NCI-H2081 treated with DMSO at 0.1 percent for 48 hours (cell line): ENCODE data around the gene AADACL4.

Experiments
- DNase-seq: peaks from one replicate; lab custom pipeline; 2025; lab: John Stamatoyannopoulos, UW

AADACL4 gene

DNA sequence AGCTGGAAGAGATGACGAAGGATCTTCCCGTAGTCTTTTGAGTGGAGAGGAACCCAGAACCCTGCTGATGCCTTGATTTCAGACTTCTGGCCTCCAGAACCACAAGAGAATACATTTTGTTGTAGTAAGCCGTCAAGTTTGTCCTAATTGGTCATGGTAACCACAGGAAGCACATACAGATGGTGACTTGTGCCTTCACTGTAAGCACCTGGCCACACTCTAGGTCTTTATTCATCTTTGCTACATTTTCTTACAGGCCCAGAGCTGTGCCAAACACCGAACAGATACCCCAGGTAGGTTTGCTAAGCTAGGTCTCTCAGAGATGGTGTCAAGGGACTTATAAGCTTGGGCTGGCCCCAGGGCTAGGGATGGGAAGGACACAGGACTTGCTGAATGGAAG is 30.7 kb upstream of the AADACL4 start:
- DNase-seq: no peak

DNA sequence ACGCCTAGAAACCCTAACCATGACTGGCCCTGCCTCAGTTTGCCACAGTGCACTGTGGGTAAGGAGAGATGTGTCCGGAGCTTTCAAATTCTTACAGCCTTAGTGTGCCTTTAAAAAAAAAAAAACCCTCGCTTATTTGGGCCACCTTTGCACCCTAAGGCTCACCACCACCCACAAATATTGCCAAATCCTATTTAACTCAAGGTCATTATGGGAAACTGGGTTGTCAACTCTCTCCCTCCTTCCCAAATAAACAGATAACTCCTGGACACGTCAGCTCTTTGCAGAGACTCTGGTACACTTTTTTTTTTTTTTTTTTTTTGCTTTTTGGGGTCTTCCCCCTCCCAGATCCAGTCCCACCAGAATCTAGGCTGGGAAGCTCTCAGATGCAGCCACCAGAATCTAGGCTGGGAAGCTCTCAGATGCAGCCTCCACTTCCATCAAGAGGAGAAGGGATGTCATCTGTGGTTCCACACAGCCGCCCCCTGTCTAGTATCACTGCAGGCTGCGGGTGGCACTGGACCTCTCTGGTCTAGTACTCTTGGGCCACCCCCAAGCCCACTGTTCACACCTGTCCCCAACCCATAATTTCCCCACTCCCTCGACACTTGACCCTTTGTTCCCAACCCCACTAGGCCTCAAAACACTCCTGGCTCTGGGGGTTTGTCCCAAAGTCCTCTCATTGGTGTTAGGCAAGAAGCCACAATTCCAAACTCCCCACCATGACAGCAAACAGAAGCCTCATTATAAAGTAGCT is 29.3 kb upstream of the AADACL4 start:
- DNase-seq: no peak

DNA sequence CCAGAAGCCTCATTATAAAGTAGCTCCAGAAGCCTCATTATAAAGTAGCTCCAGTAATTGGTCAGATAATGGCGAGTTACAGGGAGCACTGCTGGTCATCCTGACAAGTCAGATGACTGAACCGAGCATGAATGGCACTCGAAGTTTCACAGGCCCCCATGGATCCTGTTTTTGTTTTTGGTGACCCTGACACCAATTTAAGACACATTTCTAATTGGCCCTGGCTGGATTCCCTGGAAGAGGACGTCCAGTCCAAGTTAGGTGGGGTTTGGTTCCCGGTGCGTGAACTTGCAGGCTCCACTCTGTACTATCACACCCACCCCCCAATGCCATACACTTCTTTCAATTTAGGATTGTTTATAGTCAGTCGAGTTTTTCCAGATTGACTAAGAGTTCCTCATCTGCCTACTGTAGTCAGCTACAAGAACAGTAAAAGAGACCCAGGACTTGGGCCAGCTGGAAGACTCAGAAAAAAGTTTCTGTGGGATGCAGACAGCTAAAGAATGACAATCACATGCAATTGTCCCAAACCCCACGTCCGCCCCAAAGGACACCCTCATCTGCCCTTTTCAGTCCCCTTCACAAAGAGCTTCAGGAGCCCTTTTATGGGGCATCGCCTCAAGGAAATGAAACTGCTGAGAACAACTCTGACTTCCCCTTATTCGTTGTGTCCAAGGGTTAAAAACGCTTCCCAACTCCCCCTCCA is 28.6 kb upstream of the AADACL4 start:
- DNase-seq: no peak

DNA sequence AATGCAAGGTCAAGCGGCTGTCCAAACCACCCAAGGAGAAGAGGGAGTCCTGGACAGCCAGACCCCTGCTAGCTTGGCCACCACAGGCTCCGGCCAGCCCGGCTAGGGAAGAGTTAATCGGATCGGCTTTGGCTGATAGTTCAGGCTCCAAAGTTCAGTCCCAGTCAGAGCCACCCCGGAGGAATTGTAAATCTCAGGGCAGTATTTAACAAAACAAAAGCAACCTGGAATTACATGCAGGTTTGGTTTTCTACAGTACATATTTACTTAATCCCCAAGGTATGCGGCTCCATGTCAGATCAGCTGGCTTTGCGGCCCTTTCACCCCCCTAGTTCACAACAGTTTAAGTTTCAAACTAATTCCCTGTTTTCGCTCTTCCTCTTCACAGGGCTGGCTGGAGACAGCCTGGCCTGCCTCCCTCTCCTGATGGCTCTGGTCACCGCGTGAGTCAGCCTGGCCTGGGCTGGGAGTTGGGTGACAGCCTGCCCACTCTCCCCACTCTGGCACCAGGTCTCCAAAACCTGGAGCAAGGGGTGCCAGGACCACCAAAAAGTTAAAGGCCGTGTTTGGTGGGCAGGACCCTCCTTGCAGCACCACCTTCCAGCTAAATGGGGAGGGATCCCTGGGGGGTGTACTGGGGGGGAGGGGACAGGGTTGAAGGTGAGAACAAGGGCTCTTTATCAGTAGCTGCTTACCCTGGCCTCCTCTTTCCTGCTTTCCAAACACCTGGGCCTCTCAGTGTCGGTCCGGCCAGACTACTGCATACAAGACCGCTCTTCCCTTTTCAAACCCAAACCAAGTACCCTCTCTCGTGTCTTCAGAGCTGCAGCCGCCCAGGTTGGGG is 27.8 kb upstream of the AADACL4 start:
- DNase-seq: no peak

DNA sequence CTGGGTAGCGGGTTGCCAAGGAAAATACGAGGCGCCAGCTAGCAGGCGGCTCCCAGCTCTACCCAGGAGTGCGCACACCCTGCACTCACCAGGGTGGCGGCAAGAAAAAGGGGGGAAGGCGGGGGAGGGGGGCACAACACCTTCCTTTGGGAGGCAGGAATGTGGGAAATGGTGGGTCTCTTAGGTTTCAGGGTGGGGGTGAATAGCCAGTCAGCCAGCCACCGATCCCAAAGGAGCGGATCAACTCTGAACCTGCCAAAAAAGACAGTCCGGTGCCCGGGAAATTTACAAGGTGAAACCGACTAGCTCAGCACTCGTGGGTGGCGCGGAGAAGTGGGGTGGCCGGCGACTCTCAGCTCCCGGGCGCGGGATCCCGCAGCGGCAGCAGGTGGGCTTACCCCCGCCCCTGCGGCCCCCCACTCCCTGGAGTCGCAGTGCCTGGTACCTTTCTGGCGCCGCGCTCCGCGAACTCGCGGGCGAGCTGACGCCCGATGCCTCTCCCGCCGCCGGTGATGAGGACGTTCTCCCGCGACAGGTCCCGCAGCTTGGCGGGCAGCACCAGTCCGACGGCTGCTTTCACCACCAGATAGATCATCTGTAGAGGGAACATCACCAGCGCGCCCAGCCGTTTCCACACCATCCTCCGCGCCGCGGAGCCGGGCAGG is 27.0 kb upstream of the AADACL4 start:
- DNase-seq: no peak

DNA sequence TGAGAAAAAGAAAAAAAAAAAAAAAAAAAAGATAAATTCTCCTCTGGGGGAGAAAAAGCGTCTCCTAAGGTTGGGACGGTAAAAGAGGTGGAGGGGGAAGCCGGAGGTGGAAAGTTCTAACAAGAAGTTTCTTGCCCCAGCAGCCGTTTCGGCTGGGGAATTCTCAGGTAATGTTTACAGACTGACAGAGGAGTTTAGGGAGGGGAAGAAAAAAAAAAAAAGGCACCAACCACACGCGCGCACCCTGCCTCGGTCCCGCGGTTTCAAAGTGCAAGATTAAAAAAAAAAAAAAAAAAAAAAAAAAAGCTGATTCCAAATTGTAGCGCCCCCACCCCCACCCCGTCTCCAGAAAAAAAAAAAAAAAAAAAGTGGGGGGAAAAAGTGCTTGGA is 26.4 kb upstream of the AADACL4 start:
- no peak for DNase-seq

DNA sequence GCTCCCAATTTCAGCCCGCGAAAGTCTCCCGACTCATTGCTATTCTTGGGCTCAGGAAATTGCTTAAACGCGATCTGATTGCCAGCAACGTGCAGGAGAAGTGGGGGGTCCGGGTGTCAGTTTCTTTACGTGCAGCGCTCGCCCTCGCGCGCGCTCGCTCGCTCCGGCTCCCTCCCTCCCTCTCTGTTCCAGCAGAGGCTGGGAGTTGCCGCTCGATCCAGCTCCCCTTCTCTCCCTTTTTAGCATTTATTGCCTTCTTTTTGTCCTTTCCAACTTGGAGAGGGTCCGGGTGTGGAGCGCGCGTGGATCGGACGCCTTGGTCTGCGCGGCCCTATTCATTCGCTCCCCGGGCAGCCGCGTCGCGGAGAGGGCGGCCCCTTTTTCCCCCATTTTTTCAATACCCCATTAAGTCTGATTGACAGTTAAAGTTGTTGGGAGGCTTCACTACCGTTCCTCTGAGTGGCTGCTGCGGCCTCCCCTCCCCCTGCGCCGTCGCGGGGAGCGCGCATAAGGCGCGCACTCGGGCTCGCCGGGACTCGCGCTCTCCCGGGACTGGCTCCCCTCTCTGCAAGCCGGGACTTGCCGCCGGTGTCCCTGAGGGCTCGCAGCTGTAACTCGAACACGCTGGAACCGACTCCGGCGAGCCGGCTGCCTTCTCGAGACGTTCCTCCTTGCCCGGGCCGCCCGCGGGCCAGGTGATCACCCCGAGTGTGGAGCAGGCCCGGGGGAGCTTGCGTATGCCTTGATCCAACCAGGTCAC is 25.8 kb upstream of the AADACL4 start, which contains the start of gene DHRS3:
Gene DHRS3 (minus strand): TSS at position 310 of the 760 bp plus-strand sequence. CDS start 862 bp downstream, outside the sequence.
- no peak for DNase-seq

DNA sequence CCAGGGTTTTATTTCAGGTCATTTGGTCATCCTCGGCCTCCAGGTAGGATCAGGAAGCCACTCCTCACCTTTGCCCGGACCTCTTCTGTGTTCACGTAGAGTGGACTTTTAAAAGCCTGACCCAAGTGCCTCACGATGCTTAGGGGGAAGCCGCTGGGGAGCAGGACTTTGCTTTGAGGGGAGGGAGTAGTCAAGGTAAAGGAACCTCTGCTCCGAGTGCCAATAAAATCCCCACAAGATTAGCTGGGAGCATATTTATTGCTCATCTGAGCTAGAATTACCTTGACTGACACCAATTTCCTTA is 25.3 kb upstream of the AADACL4 start:
- no peak for DNase-seq

DNA sequence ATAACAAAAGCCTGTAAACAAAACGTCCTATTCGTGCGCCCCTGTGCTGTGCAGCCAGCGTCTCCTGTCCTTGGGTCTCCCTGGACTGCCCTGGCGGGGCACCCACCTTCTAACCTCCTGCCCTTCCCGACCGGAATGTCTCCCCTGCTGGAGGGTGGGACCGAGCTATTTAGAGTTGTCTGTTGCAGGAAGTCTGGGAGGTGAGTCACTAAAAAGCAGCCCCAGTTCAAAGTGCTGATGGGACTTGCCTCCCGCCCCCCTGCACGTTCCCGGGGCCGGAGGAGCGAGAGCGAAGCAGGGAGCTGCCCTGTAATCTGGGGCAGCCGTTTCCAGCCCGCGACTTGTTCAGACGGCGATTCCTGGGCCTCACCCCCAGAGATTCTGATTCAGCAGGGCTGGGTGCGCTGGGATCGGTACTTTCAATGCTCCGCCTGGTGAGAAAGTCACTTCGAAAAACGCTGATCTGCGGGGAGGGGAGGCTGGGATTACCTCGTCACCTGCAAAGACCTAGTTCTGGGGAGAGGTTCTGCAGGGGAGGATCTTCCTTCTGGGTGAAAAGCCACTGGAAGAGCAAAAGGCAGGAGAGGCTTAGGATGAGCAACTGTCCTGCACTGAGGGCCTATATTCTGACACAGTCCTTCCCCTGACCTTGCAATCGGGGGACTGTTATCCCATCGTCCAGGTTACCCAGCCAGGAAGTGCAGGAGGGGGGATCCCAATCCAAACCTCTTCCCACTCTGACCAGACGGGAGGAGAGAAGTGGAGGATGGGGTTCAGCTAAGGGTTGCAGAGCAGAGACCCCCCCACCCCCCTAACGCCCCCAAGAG is 24.7 kb upstream of the AADACL4 start:
- no peak for DNase-seq

DNA sequence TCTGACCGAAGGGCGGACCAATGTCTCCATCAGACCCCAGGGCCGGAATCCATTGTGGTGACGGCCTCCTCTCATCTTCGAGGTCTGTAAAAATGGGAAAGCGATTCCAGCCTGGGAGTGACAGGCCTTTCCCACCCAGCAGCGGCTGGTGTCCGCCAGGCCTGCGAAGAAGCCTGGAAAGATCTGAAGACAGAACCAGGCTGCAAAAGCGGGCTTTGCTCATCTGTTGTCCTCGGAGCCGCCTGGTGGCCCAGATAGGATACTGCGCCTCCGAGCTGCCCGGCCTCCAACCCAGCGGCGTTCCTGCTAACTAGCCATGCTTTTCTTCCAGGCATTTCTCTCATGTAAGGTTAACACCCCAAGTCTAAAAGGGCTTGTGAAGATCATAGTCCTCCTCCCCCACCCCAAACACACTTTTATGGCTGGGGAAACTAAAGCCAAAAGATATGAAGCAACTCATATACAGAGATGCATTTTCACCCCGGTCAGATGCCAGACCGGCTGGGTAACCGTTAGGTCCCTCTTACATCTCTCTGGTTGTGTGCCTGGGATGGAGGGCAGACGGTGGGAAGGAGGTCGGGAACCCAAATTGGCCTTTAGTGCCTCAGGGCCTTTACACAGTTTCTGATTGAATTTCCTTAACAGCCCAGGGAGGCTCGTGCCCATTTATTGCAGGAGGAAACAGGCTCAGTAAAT is 23.9 kb upstream of the AADACL4 start:
- no peak for DNase-seq

DNA sequence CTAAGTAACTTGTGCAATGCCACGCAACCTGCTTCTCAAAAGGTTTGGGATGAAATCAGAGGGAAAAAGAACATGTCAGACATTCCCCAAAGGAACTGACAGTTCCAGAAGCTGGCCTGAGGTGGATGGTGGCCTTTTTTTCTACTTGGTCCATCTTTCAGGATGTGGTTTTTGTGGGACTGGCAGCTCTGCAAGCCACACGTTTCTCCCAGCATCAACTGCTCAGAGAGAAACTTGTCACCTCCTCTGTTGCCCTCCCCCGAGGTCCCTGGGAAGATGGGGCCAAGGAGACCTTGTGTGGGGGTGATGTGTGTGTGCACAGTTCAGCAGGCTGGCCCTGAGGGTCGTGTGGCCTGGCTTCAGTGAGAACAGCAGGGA is 23.4 kb upstream of the AADACL4 start:
- DNase-seq: no peak

DNA sequence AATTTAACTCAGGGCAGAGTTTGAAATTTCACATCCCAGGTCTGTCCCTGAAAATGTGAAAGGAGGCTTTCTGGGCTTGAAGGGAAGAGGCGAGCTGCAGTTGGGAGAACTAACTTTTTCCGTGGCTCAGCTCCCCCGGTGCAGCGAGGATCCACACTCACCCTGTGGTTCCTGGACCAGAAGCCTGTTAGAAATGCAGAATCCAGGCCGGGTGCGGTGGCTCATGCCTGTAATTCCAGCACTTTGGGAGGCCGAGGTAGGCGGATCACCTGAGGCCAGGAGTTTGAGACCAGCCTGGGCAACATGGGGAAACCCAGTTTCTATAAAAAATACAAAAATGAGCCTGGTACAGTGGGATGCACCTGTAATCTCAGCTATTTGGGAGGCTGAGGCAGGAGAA is 23.0 kb upstream of the AADACL4 start:
- DNase-seq: no peak

DNA sequence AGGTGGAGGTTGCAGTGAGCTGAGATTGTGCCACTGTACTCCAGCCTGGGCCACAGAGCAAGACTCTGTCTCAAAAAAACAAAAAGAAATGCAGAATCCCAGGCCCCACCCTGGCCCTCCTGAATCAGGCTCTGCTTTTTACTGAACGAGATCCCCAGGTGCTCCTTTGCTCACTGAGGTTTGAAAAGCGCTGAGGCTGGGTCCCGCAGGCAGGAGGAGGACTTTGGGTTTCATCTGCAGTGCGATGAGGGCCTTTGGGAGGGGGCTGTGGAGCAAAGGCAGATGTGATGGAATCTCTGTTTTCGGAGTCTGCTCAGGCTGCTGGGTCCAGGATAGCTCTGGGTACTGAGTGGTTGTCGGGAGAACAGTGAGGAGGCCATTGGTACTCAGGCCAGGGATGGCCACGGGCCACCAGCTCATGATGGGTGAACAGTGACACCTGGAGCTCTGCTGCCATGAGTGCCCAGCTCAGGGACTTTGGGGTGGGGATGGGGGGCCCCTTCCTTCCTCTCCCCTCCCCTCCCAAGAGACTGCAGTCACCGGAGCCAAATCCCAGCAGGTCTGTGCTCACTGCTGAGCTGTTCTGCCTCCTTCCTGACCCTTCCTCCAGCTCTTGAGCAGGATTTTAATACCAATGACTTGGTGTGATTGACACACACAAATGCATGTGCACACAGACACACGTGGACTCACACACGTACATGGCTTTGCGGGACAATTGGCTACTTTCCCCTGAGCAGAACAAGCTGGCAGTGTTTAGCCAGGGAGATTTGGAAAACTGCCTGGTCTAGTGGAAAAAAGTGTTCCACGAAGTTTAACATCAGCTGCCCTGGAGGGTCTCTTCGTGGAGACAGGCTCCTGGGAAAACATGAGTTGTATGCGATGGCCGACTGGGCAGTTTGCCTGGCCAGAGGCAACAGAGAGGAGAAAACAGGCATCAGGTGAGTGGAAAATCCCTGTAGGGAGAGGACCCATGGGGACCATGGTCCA is 22.2 kb upstream of the AADACL4 start:
- no peak for DNase-seq

DNA sequence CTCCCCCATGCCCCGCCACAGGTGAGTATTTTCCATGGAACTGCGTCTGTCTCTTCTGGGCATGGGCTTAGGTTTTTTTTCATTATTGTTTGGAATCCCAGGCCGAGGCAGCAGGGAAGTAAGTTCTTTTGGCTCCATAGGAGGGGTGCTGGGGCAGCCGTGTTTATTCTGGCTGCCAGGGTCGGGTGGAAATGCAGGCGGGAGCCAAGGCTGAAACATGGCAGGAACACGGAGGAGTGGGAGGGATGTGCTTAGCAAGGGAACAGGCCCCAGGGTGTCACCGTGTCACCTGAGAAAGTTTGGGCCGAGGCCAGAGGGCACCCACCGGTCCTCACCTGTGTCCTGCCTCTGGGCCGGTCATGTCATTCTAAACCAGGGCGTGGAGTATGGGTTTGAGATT is 21.4 kb upstream of the AADACL4 start:
- DNase-seq: no peak

DNA sequence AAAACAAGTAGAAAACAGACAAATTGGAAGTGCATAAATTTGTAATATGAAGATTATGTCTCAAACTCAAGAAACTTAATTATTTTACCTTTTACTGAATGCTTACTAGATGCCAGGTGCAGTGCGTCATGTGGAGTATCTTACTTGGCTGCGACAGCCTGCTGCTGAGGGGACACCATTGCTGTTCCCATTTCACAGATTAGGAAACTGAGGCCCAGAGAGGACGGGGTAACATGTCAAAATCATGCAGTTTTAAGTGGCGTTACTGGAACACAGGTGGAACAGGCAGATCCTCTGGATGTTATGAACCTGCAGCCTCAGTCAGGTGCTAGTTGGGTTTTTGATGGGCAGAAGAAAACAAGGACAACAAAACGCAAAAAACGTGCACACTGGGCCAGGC is 18.6 kb upstream of the AADACL4 start:
- no peak for DNase-seq

DNA sequence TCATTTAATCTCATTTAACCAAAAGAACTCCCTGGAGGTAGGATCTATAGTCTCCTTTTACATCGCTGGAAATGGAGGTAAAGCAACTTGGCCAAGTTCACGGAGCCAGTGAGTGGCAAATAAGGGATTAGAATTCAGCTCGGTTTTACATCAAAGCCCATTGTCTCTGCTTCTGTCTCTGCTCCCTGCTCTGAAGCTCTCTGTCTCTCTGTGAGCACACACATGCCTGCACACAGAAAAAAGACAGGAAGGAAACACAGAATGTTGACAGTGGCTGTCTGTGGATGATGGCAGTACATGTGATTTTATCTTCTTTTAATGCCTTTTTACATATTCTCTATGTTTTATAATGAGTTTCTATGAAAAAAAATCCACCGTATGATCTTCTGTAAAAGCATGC is 17.0 kb upstream of the AADACL4 start:
- no peak for DNase-seq

DNA sequence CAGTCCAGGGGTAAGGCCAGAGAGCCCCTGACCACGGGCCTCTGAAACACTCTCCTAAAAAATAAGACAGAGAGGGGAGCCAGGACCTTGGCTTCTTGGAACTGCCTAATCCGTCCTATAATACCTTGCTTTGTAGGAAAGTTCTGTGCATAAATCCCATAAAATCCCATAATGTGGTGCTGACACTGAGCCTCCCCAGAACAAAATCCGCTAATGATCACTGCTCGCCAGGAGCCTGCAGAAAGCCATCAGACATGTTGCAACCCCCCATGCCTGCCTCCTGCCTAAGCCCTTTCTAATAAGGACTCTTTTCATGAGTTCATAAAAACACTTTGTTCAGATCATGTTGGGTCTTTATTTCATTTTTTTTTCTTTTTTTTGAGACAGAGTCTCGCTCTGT is 16.6 kb upstream of the AADACL4 start:
- DNase-seq: no peak

DNA sequence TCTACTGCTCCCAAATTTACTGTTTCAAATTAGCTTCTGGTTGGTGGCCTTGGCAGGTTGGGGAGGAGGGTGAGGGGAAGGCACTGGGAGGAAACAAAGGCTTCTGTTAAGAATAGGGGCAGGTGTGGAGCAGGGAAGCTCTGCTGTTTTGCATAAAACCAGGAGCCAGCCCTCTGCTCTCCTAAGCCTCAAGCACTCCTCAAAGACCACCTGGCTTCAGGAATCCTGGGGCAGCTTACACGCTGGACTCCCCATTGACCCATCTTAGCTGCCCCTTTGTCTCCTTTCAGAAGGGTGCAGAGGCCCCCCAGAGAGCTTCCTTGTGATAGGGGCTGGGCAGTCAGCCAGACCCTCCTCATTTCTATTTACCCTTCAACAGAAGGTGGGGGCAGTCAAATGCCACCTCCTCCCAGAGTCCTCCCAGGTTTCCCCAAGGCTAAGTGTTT is 14.4 kb upstream of the AADACL4 start:
- DNase-seq: no peak
